ENCODE data around the gene PRKCB.

The PRKCB gene

GRCh38 chr16:23945243-23945642 is 109.5 kb downstream of the PRKCB start:
- DNase-seq, result no peak

- DNase-seq, result no peak
Measured at GRCh38 chr16:23947838-23948237, 112.1 kb downstream of the PRKCB start.

- no peak for DNase-seq
Measured at GRCh38 chr16:23948949-23949411, 113.2 kb downstream of the PRKCB start.

GRCh38 chr16:23949630-23950290 is 114.0 kb downstream of the PRKCB start:
- no peak for DNase-seq

GRCh38 chr16:23950291-23950894 is 114.6 kb downstream of the PRKCB start:
- no peak for DNase-seq

GRCh38 chr16:23950898-23951297 is 115.1 kb downstream of the PRKCB start:
- DNase-seq, result no peak

- no peak for DNase-seq
Measured at GRCh38 chr16:23952128-23952970, 116.6 kb downstream of the PRKCB start.

GRCh38 chr16:23952971-23953300 is 117.2 kb downstream of the PRKCB start:
- no peak for DNase-seq

- DNase-seq, result no peak
Measured at GRCh38 chr16:23953476-23953875, 117.7 kb downstream of the PRKCB start.

GRCh38 chr16:23955088-23955487 is 119.3 kb downstream of the PRKCB start:
- DNase-seq, result no peak

GRCh38 chr16:23957287-23957686 is 121.5 kb downstream of the PRKCB start:
- no peak for DNase-seq

GRCh38 chr16:23959072-23959751 is 123.4 kb downstream of the PRKCB start:
- no peak for DNase-seq

- no peak for DNase-seq
Measured at GRCh38 chr16:23959752-23960072, 123.9 kb downstream of the PRKCB start.

GRCh38 chr16:23960081-23960885 is 124.5 kb downstream of the PRKCB start:
- no peak for DNase-seq

- DNase-seq, result no peak
Measured at GRCh38 chr16:23962001-23962400, 126.2 kb downstream of the PRKCB start.

GRCh38 chr16:23964136-23964535 is 128.4 kb downstream of the PRKCB start:
- no peak for DNase-seq

GRCh38 chr16:23965137-23965733 is 129.5 kb downstream of the PRKCB start:
- no peak for DNase-seq

GRCh38 chr16:23966597-23967394 is 131.0 kb downstream of the PRKCB start:
- no peak for DNase-seq

GRCh38 chr16:23967775-23968174 is 132.0 kb downstream of the PRKCB start:
- no peak for DNase-seq

- DNase-seq, result no peak
Measured at GRCh38 chr16:23968176-23968575, 132.4 kb downstream of the PRKCB start.

Data from NCI-H1048 (cell line).